GM12801 (cell line): ENCODE results near the gene TRAFD1.

ENCODE experiments used
- TF ChIP-seq, protein P1 (sequence below): IDR thresholded peaks from one replicate; pipeline ENCODE4 v1.5.1; 2011; ENCODE audit warnings: control low read depth; ENCODE audit not compliant: insufficient read length; ENCODE audit errors: extremely low read depth

The TRAFD1 gene

DNA sequence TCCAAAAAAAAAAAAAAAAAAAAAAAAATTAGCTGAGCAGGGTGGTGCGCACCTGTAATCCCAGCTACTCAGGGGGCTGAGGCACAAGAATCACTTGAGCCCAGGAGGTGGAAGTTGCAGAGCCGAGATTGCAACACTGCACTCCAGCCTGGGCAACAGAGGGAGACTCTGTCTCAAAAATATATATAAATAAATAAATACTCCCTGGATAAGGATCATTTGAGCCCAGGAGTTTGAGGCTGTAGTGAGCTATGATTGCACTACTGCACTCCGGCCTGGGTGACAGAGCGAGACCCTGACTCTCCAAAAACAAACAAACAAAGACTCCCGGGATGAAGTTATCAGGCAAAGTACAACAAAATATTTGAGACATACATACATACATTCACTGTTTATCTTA is 13.4 kb upstream of the TRAFD1 start:
- TF ChIP-seq, protein P1, sequence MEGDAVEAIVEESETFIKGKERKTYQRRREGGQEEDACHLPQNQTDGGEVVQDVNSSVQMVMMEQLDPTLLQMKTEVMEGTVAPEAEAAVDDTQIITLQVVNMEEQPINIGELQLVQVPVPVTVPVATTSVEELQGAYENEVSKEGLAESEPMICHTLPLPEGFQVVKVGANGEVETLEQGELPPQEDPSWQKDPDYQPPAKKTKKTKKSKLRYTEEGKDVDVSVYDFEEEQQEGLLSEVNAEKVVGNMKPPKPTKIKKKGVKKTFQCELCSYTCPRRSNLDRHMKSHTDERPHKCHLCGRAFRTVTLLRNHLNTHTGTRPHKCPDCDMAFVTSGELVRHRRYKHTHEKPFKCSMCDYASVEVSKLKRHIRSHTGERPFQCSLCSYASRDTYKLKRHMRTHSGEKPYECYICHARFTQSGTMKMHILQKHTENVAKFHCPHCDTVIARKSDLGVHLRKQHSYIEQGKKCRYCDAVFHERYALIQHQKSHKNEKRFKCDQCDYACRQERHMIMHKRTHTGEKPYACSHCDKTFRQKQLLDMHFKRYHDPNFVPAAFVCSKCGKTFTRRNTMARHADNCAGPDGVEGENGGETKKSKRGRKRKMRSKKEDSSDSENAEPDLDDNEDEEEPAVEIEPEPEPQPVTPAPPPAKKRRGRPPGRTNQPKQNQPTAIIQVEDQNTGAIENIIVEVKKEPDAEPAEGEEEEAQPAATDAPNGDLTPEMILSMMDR = no peak

DNA sequence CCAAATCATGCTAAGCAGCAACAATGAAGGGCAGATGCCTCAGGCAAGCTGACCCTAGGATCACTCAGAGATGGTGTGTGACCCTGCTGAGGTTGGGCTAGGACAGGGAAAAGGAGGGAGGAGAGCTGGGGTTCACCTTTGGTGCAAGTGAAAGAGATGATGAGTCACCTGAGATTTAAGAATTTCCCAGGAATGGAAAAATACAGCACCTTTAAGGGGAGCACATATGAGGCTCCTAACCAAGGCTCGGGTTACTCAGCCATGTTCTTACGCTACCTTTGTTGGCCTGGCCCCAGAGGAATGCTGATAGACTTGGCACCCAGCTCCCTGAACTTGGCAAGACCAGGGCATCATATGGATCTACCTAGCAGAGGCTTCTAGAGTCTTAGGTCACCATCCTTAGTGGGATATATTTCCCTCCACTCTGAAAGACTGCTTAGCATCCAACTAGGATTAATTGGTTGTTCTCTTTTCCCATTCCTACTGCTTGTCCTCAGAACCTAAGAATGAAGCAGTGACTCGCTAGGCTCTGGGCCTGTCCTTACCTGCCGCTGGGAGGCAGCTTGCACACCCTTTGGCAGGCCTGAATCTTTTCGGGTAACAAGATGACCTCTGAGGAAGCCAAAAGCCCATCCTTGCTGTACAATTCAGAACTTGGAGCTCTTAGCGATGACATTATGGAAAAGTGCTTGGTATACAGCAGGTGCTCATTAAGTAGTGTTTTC is 12.8 kb upstream of the TRAFD1 start:
- TF ChIP-seq, protein P1 = no peak

DNA sequence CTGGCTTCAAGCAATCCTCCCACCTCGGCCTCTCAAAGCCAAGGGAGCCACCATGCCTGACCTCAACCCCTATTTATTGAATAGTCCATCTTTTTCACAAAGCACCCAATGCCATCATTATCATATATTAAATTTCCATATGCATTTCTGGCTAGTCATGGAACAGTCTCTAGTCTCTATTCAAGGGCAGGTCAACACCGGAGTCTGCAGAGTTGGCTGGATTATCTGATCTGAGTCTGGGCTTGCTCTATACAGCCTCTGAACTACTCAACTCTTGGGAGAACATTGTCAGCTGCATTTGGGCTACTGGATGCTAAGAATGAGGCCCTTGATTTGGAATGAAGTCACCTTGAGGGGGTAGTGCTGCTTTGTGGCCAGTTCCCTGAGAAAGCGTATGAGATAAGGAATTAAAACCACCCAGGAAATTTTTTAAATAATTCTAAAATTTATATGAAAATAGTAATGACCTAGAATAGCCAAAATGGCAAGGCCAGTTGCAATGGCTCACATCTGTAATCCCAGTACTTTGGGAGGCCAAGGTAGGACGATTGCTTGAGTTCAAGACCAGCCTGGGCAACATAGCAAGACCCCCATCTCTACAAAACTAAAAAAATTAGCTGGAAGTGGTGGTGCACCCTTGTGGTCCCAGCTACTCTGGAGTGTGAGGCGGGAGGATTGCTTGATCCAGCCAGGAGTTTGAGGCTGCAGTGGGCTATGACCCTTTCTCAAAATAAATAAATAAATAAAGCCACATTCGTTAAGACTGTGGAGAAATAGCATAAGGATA is 9.9 kb upstream of the TRAFD1 start:
- TF ChIP-seq, protein P1 = no peak

DNA sequence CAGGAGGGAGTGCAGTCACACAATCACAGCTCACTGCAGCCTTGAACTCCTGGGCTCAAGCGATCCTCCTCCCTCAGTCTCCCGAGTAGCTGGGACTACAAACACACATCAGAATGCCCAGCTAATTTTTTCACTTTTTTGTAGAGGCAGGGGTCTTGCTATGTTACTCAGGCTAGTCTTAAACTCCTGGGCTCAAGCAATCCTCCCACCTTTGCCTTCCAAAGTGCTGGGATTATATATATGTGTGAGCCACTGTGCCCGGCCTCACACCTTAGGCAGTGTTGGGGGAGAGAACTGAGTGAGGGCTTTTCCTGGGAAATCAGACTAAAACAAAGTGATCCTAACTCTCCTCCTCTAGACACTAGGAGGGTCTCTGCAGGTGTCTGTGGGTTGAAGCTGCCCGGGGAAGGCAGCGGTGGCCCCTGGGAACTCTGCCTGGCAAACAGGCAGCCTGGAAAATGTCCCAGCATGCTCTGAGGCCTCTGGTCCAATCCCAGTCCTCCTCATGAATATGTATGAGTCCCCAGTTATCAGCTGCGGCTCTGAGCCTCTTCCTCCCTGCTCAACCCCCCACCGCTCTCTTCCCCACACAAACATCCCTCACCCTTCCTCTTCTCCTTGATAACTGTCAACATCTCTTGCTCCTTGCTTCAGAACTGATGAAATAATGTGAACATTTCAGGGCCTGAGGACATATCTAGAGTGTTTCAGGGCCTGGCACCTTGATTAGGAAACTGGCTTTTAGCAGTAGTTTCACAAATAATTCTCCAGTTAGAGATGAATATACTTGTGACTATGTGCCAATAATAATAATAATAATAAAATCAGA is 8.9 kb upstream of the TRAFD1 start:
- TF ChIP-seq, protein P1 = no peak

DNA sequence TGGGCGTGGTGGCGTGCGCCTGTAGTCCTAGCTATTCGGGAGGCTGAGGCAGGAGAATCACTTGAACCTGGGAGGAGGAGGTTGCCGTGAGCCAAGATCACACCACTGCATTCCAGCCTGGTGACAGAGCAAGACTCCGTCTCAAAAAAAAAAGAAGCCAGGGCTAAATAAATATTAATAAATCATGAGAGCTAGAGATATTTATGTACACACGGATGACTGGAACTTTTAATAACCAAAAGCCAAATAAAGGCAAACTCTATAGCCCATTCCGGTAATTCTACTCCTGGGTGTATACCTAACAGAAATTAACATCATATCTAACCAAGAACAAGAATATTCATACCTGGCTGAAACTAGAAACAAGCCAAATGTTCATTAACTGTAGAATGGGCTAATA is 7.7 kb upstream of the TRAFD1 start:
- TF ChIP-seq, protein P1 = no peak

DNA sequence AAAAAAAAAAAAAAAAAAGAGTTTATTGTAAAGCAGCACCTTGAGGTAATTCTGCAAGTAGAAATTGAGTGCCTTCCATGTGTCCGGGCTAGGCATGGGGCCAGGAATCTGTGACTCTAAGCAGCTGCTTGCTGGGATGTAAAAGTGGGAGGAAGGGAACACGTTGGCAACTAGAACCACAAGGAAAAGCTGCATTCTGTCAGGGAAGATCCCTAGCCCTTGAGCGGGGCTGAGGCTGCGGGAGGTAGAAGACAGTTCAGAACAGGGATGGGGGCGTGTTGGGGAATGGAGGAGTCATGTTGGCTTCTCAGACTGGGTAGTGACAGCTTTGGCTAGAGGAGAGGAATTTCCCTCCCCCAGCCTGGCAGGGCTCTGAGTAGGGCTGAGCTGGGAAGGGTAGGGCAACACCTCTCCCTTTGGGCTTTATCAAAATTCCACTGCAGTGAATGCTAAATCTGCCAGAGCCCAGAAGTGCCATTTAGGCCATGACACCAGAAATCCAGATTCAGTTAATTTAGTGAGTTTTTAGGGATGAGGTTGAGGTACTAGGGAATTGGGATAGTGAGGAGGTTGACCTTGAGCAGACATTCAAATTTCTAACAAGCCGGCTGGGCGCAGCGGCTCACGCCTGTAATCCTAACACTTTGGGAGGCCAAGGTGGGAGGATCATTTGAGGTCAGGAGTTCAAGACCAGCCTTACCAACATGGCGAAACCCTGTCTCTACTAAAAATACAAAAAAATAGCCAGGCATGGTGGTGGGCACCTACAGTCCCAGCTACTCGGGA is 3.4 kb upstream of the TRAFD1 start:
- TF ChIP-seq, protein P1 = no peak
